HTR-8/SVneo (cell line): Measurements from ENCODE around the gene SMARCAD1.
"Not testable (repeated sequence)": the region's sequence is repeated elsewhere in the genome, so short reads cannot be mapped to it uniquely, and the experiment has no call there.

Source experiments
- DNase-seq: peaks from one replicate; pipeline ENCODE4 v3.0.0; 2011; ENCODE audit warnings: low spot score, mixed read lengths; ENCODE audit not compliant: insufficient read length
- FAIRE-seq: peaks from 2 replicates; lab custom pipeline; 2011; peaks lifted over from hg19 to GRCh38; lab: Jason Lieb, UNC

The SMARCAD1 gene

DNA sequence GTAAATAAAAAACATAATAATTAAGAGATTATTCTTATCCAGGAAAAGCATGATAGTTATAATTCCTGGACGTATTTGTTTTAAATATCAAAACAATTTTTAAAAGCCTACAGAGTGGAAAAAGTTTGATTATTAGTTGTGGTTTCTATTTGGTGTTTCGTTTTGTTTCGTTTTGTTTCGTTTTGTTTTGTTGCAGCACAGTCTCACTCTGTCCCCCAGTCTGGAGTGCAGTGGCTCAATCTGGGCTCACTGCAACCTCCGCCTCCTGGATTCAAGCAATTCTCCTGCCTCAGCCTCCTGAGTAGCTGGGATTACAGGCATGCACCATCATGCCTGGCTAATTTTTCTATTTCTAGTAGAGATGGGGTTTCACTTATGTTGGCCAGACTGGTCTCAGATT, 129.1 kb downstream of the SMARCAD1 start:
- not testable (repeated sequence) for DNase-seq, FAIRE-seq

GRCh38 chr4:94338681-94339351, 131.2 kb downstream of the SMARCAD1 start:
- no peak for FAIRE-seq

DNA sequence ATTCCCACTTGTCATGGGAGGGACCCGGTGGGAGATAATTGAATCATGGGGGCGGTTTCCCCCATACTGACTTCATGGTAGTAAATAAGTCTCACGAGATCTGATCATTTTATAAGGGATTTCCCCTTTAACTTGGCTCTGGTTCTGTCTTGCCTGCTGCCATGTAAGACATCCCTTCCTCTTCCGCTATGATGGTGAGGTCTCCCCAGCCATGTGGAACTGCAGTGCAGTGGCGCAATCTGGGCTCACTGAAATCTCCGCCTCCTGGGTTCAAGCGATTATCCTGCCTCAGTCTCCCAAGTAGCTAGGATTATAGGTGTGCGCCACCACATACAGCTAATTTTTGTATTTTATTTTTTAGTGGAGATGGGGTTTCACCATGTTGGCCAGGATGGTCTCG, 132.1 kb downstream of the SMARCAD1 start:
- no peak for DNase-seq
- FAIRE-seq = no peak

More at GRCh38 chr4:94338681-94339351, 131.2 kb downstream of the SMARCAD1 start:
- no peak for DNase-seq
